HepG2 (cell line): Measurements from ENCODE around the gene ARFGEF2. TPM values are rescaled to one million over a fixed set of nuclear protein-coding genes. Genes with fewer than 3 reads are reported as not detected.

Experiments used
- ATRX ChIP-seq: sonication (generic); formaldehyde crosslinking; IDR thresholded peaks from 2 replicates; pipeline ENCODE4 v1.4.0; 2020; ENCODE audit warnings: missing genetic modification reagents, borderline replicate concordance
- EHMT2 ChIP-seq: fragments of 200-600 bp; sonication (generic); IDR thresholded peaks from 2 replicates; pipeline ENCODE4 v1.7.0; 2017; ENCODE audit warnings: antibody characterized with exemption, low read depth, low read length, borderline replicate concordance
- FUBP1 ChIP-seq: sonication (generic); formaldehyde crosslinking; IDR thresholded peaks from 2 replicates; pipeline ENCODE4 v1.5.1; 2020; ENCODE audit warnings: missing genetic modification reagents, mild to moderate bottlenecking, borderline replicate concordance
- MEF2D ChIP-seq: sonication (generic); formaldehyde crosslinking; IDR thresholded peaks from 2 replicates; pipeline ENCODE4 v1.5.1; 2020; ENCODE audit warnings: mild to moderate bottlenecking, missing genetic modification reagents
- PRDM10 ChIP-seq: sonication (generic); formaldehyde crosslinking; IDR thresholded peaks from 2 replicates; pipeline ENCODE4 v1.4.0; 2020; ENCODE audit warnings: low read depth, missing genetic modification reagents
- PRDM4 ChIP-seq: sonication (generic); formaldehyde crosslinking; IDR thresholded peaks from 2 replicates; pipeline ENCODE4 v1.9.0; 2021; ENCODE audit warnings: missing genetic modification reagents, borderline replicate concordance
- RAD21 ChIP-seq: fragments of 450-650 bp; formaldehyde crosslinking; IDR thresholded peaks from 2 replicates; pipeline ENCODE4 v1.5.0; 2020; ENCODE audit warnings: mild to moderate bottlenecking
- SNAPC5 ChIP-seq: sonication (generic); formaldehyde crosslinking; IDR thresholded peaks from 2 replicates; pipeline ENCODE4 v1.8.1; 2023; ENCODE audit warnings: mild to moderate bottlenecking, missing genetic modification reagents, borderline replicate concordance
- TOPORS ChIP-seq: sonication (generic); formaldehyde crosslinking; IDR thresholded peaks from 2 replicates; pipeline ENCODE4 v1.8.0; 2023; ENCODE audit warnings: mild to moderate bottlenecking, missing genetic modification reagents
- ZFAT ChIP-seq: sonication (generic); formaldehyde crosslinking; conservative IDR thresholded peaks from 2 replicates; pipeline ENCODE4 v1.8.1; 2023; ENCODE audit warnings: missing genetic modification reagents, inconsistent platforms
- ZHX2 ChIP-seq, 2 experiments: sonication (generic) in 1 of 2; formaldehyde crosslinking in 1 of 2; IDR thresholded peaks; 2 replicates each; pipeline versions ENCODE4 v1.6.1 to v1.9.0; 2014 to 2022; ENCODE audit warnings: antibody characterized with exemption in 1 of 2, borderline replicate concordance in 1 of 2, inconsistent platforms in 1 of 2, low read depth in 1 of 2, missing genetic modification reagents in 1 of 2
- ZNF709 ChIP-seq: sonication (generic); formaldehyde crosslinking; IDR thresholded peaks from 2 replicates; pipeline ENCODE4 v1.5.0; 2020; ENCODE audit warnings: mild to moderate bottlenecking, missing genetic modification reagents
- polyA plus RNA-seq, 8 experiments: library from polyadenylated mRNA; depleted of rRNA in 3 of 8; stranded (reverse) in 7 of 8; unstranded in 1 of 8; fragments of >200 nt; fragmentation: Illumina TruSeq in 4 of 8; extraction: Trizol in 4 of 8; gene quantifications; 2 replicates each; pipeline versions ENCODE4 v1.2.1 to v1.2.3, GENCODE V29; 2011 to 2016; ENCODE audit warnings: low read depth in 4 of 8, missing spikeins in 1 of 8, mixed read lengths in 1 of 8; ENCODE audit not compliant: insufficient read depth in 1 of 8
- total RNA-seq, 5 experiments: library from RNA; depleted of rRNA; stranded (reverse); fragments of >200 nt; fragmentation: Illumina TruSeq; extraction: Trizol; gene quantifications; 2 replicates each; pipeline ENCODE4 v1.2.3, GENCODE V29; 2016; ENCODE audit warnings: low read depth in 1 of 5

The ARFGEF2 gene
- total and polyA plus RNA-seq, 2 of the 13 experiments (the other 11 are each of a cell fraction or from before 2014, with no cell fraction given): 44.0 to 60.8 TPM

- TF ChIP-seq FUBP1 (CRISPR knock-in tag) (peak; percentile 17; the same call in 1 of the 2 replicates), RAD21 (CRISPR knock-in tag) (peak; percentile 56), EHMT2 (no peak), ATRX (CRISPR knock-in tag) (no peak), MEF2D (CRISPR knock-in tag) (no peak), TOPORS (peak; percentile 72), ZFAT (CRISPR knock-in tag) (0 out of 2 replicates have a peak, but pooled peaks have one; percentile 12), PRDM10 (CRISPR knock-in tag) (peak; percentile 67), ZNF709 (CRISPR knock-in tag) (peak; percentile 100), SNAPC5 (CRISPR knock-in tag) (no peak), PRDM4 (CRISPR knock-in tag) (peak; percentile 20; the same call in 1 of the 2 replicates), ZHX2 (IDR thresholded peaks at IDR 0.05; ENCODE audit: low read depth) (no peak), ZHX2 (CRISPR knock-in tag; IDR thresholded peaks at IDR 0.05; ENCODE audit: borderline replicate concordance) (peak; percentile 98)
Measured at GRCh38 chr20:49046087-49046900, 124.8 kb downstream of the ARFGEF2 start, which contains the start of gene CSE1L (continued).
